Karpas-422 (cell line): Measurements from ENCODE around the gene RIC3. TPM values are rescaled to one million over a fixed set of nuclear protein-coding genes. Genes with fewer than 3 reads are reported as not detected.

ENCODE experiments used
- DNase-seq: peaks from one replicate; pipeline ENCODE4 v3.0.0-alpha.2; 2015
- H2AFZ ChIP-seq: fragments of 200-600 bp; sonication (generic); 2 replicates; pipeline ENCODE4 v1.6.1; 2014; ENCODE audit warnings: antibody characterized with exemption, low read length, mixed read lengths
- H3K27ac ChIP-seq: fragments of 200-600 bp; sonication (generic); 2 replicates; pipeline ENCODE4 v1.5.1; 2014; ENCODE audit warnings: mild to moderate bottlenecking, low read length, moderate library complexity
- H3K27me3 ChIP-seq: fragments of 200-600 bp; sonication (generic); 2 replicates; pipeline ENCODE4 v1.6.1; 2014; ENCODE audit warnings: low read length, mixed read lengths
- H3K36me3 ChIP-seq: fragments of 200-600 bp; sonication (generic); 2 replicates; pipeline ENCODE4 v1.6.1; 2014; ENCODE audit warnings: low read length, mixed read lengths; ENCODE audit not compliant: insufficient read depth
- H3K4me1 ChIP-seq: fragments of 200-600 bp; sonication (generic); 2 replicates; pipeline ENCODE4 v1.6.1; 2014; ENCODE audit warnings: mild to moderate bottlenecking, low read length, mixed read lengths
- H3K4me2 ChIP-seq: fragments of 200-600 bp; sonication (generic); 2 replicates; pipeline ENCODE4 v1.6.1; 2014; ENCODE audit warnings: low read length, low read depth, mild to moderate bottlenecking; ENCODE audit not compliant: poor library complexity, severe bottlenecking
- H3K4me3 ChIP-seq: fragments of 200-600 bp; sonication (generic); 2 replicates; pipeline ENCODE4 v1.5.1; 2014; ENCODE audit warnings: mild to moderate bottlenecking, antibody characterized with exemption, low read length, mixed read lengths
- H3K79me2 ChIP-seq: fragments of 200-600 bp; sonication (generic); 2 replicates; pipeline ENCODE4 v1.6.1; 2014; ENCODE audit warnings: mild to moderate bottlenecking, low read length, mixed read lengths
- H3K9ac ChIP-seq: fragments of 200-600 bp; sonication (generic); 2 replicates; pipeline ENCODE4 v1.6.0; 2014; ENCODE audit warnings: low read length
- H3K9me2 ChIP-seq: fragments of 200-600 bp; sonication (generic), shearing (Covaris generic); replicated peaks from 2 replicates; pipeline ENCODE4 v1.6.0; 2014; ENCODE audit warnings: mild to moderate bottlenecking, low read length, moderate library complexity; ENCODE audit not compliant: insufficient read depth
- H3K9me3 ChIP-seq: fragments of 300-700, 200-600 bp; sonication (generic); 2 replicates; pipeline ENCODE4 v1.6.1; 2014; ENCODE audit warnings: low read length, mixed read lengths
- H4K20me1 ChIP-seq: fragments of 200-600 bp; sonication (generic); 2 replicates; pipeline ENCODE4 v1.6.1; 2014; ENCODE audit warnings: mild to moderate bottlenecking, antibody characterized with exemption, low read length, low read depth; ENCODE audit not compliant: insufficient read depth
- total RNA-seq: library from RNA; depleted of rRNA; stranded (reverse); fragments of >200 nt; shearing (Covaris generic); gene quantifications from 2 replicates; pipeline ENCODE4 v1.2.3, GENCODE V29; 2014; ENCODE audit warnings: low replicate concordance

The RIC3 gene
- total RNA-seq, 1 experiment from 2014 or later, result not detected

DNA sequence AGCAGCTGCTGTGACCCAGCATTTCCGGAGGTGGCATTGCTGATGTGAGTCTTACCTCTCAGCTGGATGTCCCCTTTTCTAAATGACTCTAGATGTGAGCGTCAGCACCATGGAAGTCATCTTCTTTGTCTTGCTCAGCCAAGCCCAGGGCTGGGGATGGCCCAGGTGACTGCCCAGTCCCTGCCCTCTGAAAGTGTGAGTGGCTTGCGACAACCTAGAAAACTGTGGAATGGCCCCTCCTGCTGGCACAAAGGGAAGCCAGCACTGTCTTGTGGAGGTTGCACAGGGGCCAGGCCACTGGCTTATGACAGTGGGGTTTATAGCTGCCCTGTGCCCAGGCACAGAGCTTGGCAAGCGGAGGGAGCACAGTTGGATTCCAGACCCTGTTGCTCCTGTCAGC, 81.6 kb downstream of the RIC3 start:
- H3K9me2 ChIP-seq, result no peaks in the 10 kb centered on the region
- peak; percentile 45 for DNase-seq
- H3K27me3 ChIP-seq, result no peaks in the 10 kb centered on the region
- H2AFZ ChIP-seq, result no peak overlapping the region
- no peak overlapping the region for H3K9ac ChIP-seq
- H3K36me3 ChIP-seq, result no peaks in the 10 kb centered on the region
- no peak overlapping the region for H3K27ac ChIP-seq
- no peaks in the 10 kb centered on the region for H3K9me3 ChIP-seq
- no peaks in the 10 kb centered on the region for H3K4me1 ChIP-seq
- no peak overlapping the region for H3K4me2 ChIP-seq
- H3K4me3 ChIP-seq, result no peak overlapping the region
- no peaks in the 10 kb centered on the region for H4K20me1 ChIP-seq
- H3K79me2 ChIP-seq, result no peaks in the 10 kb centered on the region

DNA sequence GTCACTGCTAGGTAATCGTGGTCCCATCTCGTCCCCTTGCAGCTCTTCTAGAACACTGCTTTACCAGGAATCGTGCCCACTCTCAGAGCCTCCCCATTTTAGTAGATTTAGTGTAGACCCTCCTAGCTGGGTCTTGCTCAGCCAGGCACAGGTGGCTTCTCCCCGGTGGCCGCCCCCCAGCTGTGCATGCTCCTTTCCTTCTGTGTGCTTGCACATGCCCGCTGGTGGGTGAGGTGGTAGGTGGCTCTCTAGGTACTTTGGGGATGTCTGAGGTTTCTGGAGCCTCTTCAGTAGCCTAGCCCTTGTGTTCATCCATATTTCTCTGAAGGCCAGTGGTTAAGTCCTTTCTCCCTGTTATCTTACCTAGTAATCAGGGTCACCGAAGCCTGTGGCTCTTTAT, 82.3 kb downstream of the RIC3 start:
- H3K4me1 ChIP-seq, result no peaks in the 10 kb centered on the region
- no peaks in the 10 kb centered on the region for H3K36me3 ChIP-seq
- no peaks in the 10 kb centered on the region for H3K9me2 ChIP-seq
- no peak overlapping the region for H2AFZ ChIP-seq
- H3K79me2 ChIP-seq, result no peaks in the 10 kb centered on the region
- H3K4me2 ChIP-seq, result no peak overlapping the region
- H3K9me3 ChIP-seq, result no peaks in the 10 kb centered on the region
- no peak for DNase-seq
- H3K27ac ChIP-seq, result no peak overlapping the region
- H3K4me3 ChIP-seq, result no peak overlapping the region
- H3K27me3 ChIP-seq, result no peaks in the 10 kb centered on the region
- no peaks in the 10 kb centered on the region for H4K20me1 ChIP-seq
- H3K9ac ChIP-seq, result no peak overlapping the region

DNA sequence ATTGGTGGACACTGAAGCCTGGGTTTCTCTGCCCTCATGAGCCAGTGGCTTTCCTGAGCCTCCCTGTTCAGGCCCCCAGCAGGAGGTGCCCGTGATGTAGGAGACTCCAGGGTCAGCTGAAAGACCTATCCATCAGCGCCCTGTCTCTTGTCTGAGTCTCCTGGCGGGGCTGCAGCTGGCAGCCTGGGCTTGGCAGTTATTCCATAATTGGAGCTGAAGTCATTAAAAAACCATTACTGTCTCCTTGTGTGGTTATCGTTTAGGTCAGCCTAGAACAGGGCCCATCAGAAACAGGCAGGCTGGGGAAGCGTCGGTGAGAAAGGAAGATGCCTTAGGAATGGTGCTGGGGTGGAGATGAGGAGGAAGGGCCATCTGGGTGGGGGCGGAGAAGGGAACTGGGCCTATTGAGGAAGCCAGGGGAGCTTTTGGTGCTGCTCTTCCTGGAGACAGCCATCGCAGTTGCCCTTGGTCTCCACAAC, 82.8 kb downstream of the RIC3 start:
- H3K9me2 ChIP-seq, result no peaks in the 10 kb centered on the region
- no peaks in the 10 kb centered on the region for H3K9me3 ChIP-seq
- H3K9ac ChIP-seq, result no peak overlapping the region
- no peaks in the 10 kb centered on the region for H3K36me3 ChIP-seq
- no peak overlapping the region for H2AFZ ChIP-seq
- no peak for DNase-seq
- H3K4me3 ChIP-seq, result no peak overlapping the region
- H3K4me1 ChIP-seq, result no peaks in the 10 kb centered on the region
- H3K79me2 ChIP-seq, result no peaks in the 10 kb centered on the region
- no peak overlapping the region for H3K27ac ChIP-seq
- no peaks in the 10 kb centered on the region for H3K27me3 ChIP-seq
- no peaks in the 10 kb centered on the region for H4K20me1 ChIP-seq
- no peak overlapping the region for H3K4me2 ChIP-seq

DNA sequence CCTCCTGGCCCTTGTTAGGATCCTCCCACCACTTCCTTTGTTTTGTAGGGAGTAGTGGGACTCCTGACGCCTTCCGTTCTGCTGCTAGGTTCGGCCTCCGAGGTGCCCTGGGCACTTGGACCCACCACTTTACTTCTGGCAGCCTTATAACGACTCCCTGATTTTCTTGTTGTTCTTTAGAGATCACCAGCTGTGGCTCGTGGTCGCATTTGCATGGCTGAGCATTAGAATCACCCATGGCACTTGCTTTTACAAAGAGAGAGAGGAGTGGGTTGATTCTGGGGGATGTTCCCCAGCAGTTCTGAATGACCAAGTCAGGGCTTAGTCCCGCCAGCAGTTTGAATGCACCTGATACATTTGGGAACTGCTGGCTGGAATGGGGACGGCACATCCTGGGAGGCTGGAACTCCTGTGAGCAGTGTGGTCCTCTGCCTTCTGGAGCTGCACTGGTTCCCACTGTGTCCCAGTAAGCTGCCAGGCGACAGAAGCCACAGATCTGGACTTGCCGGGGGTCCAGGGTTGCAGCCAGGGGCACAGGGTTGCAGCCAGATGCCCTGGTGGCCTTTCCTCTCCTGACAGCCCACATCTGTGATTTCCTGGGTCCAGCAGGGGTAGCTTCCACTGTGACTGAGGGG, 83.7 kb downstream of the RIC3 start:
- no peak overlapping the region for H2AFZ ChIP-seq
- no peak overlapping the region for H3K9ac ChIP-seq
- no peaks in the 10 kb centered on the region for H3K36me3 ChIP-seq
- H3K4me2 ChIP-seq, result no peak overlapping the region
- no peak overlapping the region for H3K27ac ChIP-seq
- no peaks in the 10 kb centered on the region for H3K27me3 ChIP-seq
- DNase-seq, result no peak
- H3K9me2 ChIP-seq, result no peaks in the 10 kb centered on the region
- H3K4me3 ChIP-seq, result no peak overlapping the region
- no peaks in the 10 kb centered on the region for H3K4me1 ChIP-seq
- no peaks in the 10 kb centered on the region for H3K79me2 ChIP-seq
- H4K20me1 ChIP-seq, result no peaks in the 10 kb centered on the region
- no peaks in the 10 kb centered on the region for H3K9me3 ChIP-seq

DNA sequence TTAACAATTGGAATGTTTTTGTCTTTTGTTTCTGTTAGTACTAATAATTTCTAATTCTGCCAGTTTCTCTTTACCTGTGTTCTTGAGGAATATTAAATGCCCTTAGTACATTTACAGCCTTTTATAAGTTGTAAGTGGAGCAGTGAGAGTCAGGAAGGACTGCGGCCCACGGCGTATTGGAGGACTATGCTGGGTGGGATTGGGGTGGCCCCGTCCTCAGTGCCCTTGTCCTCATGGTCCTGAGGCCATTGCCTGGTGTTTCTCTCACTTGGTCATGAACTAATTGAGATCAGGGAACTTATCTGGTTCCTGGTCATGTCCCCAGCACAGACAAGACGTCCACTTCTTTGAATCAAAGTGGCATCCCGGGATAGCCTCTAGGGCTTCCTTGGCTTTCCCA, 84.5 kb downstream of the RIC3 start:
- H3K27ac ChIP-seq, result no peak overlapping the region
- DNase-seq, result no peak
- H3K27me3 ChIP-seq, result no peaks in the 10 kb centered on the region
- H2AFZ ChIP-seq, result no peak overlapping the region
- H4K20me1 ChIP-seq, result no peaks in the 10 kb centered on the region
- H3K79me2 ChIP-seq, result no peaks in the 10 kb centered on the region
- H3K36me3 ChIP-seq, result no peaks in the 10 kb centered on the region
- no peaks in the 10 kb centered on the region for H3K4me1 ChIP-seq
- no peak overlapping the region for H3K4me2 ChIP-seq
- no peak overlapping the region for H3K4me3 ChIP-seq
- H3K9ac ChIP-seq, result no peak overlapping the region
- no peaks in the 10 kb centered on the region for H3K9me2 ChIP-seq
- no peaks in the 10 kb centered on the region for H3K9me3 ChIP-seq

DNA sequence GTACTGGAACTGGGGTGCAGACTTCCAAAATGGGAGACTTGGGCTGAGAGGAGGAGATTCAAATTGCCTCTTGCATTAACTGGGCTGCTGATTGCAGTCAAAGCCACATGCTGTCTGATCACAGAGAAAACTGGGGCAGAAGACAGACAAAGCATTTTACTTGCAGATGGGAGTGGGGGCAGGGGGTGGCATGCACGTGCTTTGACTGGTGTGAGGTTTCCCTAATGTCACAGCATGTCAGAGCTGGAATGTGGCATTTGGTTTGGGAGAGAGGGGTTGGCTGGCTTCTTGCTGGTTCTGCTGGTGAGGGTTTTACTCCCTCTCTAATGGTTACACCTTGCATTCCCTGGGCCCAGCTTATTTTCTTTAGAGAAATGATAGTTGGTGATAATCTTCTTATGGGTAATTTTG, 84.9 kb downstream of the RIC3 start:
- no peaks in the 10 kb centered on the region for H3K4me1 ChIP-seq
- no peaks in the 10 kb centered on the region for H3K9me2 ChIP-seq
- no peaks in the 10 kb centered on the region for H3K79me2 ChIP-seq
- H2AFZ ChIP-seq, result no peak overlapping the region
- DNase-seq, result no peak
- H3K27ac ChIP-seq, result no peak overlapping the region
- no peaks in the 10 kb centered on the region for H3K9me3 ChIP-seq
- no peaks in the 10 kb centered on the region for H3K36me3 ChIP-seq
- H3K27me3 ChIP-seq, result no peaks in the 10 kb centered on the region
- H3K9ac ChIP-seq, result no peak overlapping the region
- H4K20me1 ChIP-seq, result no peaks in the 10 kb centered on the region
- H3K4me2 ChIP-seq, result no peak overlapping the region
- H3K4me3 ChIP-seq, result no peak overlapping the region

DNA sequence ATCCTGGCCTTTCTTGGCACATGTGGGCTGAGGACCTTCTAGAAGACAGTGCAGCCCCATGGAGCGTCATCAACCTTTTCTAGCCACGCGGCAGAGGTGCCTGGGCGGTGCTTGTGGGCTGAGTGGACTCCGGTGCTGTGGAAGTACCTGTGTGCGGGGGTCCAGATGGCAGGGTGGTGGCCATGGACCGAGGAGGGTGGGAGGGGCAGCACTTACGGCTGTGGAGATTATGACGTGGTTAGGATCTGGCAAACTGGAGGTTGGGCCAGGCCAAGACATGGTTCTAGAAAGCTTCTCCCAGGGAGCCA, 85.8 kb downstream of the RIC3 start:
- no peaks in the 10 kb centered on the region for H4K20me1 ChIP-seq
- H3K9me3 ChIP-seq, result no peaks in the 10 kb centered on the region
- no peak overlapping the region for H3K9ac ChIP-seq
- no peaks in the 10 kb centered on the region for H3K4me1 ChIP-seq
- no peaks in the 10 kb centered on the region for H3K36me3 ChIP-seq
- DNase-seq, result no peak
- H3K4me3 ChIP-seq, result no peak overlapping the region
- H3K27me3 ChIP-seq, result no peaks in the 10 kb centered on the region
- H3K27ac ChIP-seq, result no peak overlapping the region
- no peak overlapping the region for H3K4me2 ChIP-seq
- H2AFZ ChIP-seq, result no peak overlapping the region
- no peaks in the 10 kb centered on the region for H3K79me2 ChIP-seq
- H3K9me2 ChIP-seq, result no peaks in the 10 kb centered on the region

DNA sequence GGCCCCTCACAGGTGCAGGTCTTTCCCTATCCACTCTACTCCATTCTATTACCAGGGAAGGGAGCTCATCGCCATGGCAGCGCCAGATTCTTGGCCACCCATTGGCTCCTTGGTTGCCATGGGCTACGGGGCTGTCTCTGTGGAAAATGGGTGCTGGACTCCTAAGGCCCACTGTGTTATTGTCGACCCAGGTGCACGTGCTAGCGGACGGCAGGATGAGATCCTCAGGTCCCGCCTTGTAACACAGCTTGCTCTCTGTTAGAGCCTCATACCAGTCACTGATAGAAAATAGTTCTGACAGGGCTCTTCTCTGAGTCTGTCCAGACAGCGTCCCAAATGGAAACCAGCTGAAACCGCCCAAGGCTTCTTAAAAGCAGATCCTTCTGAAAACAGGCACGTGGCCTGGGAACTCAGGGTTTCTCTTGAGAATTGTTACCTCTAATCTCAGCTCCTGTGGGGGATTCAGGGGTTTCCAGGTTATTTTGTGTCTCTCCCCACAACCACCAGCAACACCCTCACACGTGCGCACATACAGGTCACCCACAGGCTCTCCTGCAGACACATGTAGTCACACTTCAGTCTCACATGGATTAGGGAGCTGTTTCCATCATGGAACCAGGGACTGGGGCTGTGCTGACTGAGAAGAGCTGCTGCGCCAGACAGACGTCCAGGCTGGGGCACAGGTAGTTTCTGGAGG, 86.3 kb downstream of the RIC3 start:
- no peaks in the 10 kb centered on the region for H3K4me1 ChIP-seq
- H3K4me2 ChIP-seq, result no peak overlapping the region
- no peaks in the 10 kb centered on the region for H3K36me3 ChIP-seq
- H3K9me3 ChIP-seq, result no peaks in the 10 kb centered on the region
- H3K9me2 ChIP-seq, result no peaks in the 10 kb centered on the region
- no peak overlapping the region for H2AFZ ChIP-seq
- H4K20me1 ChIP-seq, result no peaks in the 10 kb centered on the region
- H3K9ac ChIP-seq, result no peak overlapping the region
- H3K27me3 ChIP-seq, result no peaks in the 10 kb centered on the region
- no peak overlapping the region for H3K27ac ChIP-seq
- DNase-seq, result no peak
- H3K4me3 ChIP-seq, result no peak overlapping the region
- H3K79me2 ChIP-seq, result no peaks in the 10 kb centered on the region
